Muscle layer of colon (tissue), 2 donors: ENCODE results near the gene ATP2B1.
"Not testable (repeated sequence)": the region's sequence is repeated elsewhere in the genome, so short reads cannot be mapped to it uniquely, and the experiment has no call there.

Experiments
- H3K27ac ChIP-seq: one replicate; pipeline ENCODE4 v1.7.0; 2013; ENCODE audit warnings: low read depth, mild to moderate bottlenecking, low read length, moderate library complexity
- H3K27me3 ChIP-seq, 2 donors: one replicate each; pipeline ENCODE4 v1.7.0; 2013; ENCODE audit warnings: low read length in 2 of 2, mild to moderate bottlenecking in 2 of 2; ENCODE audit not compliant: insufficient read depth in 2 of 2, control insufficient read depth in 1 of 2
- H3K36me3 ChIP-seq: one replicate; pipeline ENCODE4 v1.7.0; 2013; ENCODE audit warnings: mild to moderate bottlenecking, low read length; ENCODE audit not compliant: insufficient read depth
- H3K4me1 ChIP-seq: one replicate; pipeline ENCODE4 v1.7.0; 2013; ENCODE audit warnings: mild to moderate bottlenecking, low read length; ENCODE audit not compliant: insufficient read depth
- H3K4me3 ChIP-seq, 2 donors: one replicate each; pipeline ENCODE4 v1.7.0; 2013; ENCODE audit warnings: low read length in 2 of 2, low read depth in 1 of 2, mild to moderate bottlenecking in 1 of 2, moderate library complexity in 1 of 2
- H3K9ac ChIP-seq: one replicate; pipeline ENCODE4 v1.7.0; 2013; ENCODE audit warnings: low read length
- H3K9me3 ChIP-seq: one replicate; pipeline ENCODE4 v1.7.0; 2013; ENCODE audit warnings: mild to moderate bottlenecking, low read length
- donor health status: abdominal sarcoma.
- donor health status: Adenocarcinoma of cecum.

ATP2B1 gene

DNA sequence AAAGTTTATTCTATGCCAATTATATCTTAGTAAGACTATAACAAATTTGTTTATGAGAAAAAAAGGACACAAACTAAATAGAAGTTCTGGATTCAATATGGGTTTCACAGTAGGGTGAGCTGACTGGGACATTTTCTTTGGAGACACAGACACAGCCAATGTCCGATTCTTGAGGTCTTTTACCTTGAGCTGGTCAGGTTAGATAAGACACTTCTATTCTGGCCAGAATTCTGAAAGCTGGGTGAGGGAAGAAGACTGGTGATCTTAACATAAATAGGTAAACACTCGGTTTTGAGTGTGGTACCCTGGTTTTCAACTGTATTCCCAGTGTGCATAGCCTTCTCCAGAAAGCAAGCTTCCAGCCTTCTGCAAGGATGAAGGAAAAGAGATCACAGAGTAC lies 10.0 kb downstream of the ATP2B1 start:
- Histone ChIP-seq H3K36me3 (no peaks in the 10 kb centered on the region), H3K4me1 (peaks cover 18% of the 10 kb centered on the region), H3K27ac (no peak overlapping the region), H3K9me3 (no peaks in the 10 kb centered on the region), H3K4me3 (no peak overlapping the region), H3K27me3 (no peaks in the 10 kb centered on the region), H3K9ac (no peak overlapping the region)

DNA sequence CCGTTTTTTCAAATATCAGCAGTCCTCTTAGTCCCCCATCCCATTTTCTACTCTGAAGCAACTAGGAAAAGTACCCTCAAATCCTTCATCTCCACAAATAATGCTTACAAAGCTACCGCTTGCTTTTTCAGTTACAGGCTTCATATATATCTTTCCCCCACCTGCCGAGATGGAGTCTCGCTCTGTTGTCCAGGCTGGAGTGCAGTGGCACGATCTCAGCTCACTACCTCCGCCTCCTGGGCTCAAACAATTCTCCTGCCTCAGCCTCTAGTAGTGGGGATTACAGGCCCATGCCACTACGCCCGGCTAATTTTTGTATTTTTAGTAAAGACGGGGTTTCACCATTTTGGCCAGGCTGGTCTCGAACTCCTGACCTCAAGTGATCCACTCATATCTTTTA lies 10.9 kb downstream of the ATP2B1 start:
- not testable (repeated sequence) for H3K4me3 ChIP-seq, H3K27ac ChIP-seq, H3K27me3 ChIP-seq, H3K9ac ChIP-seq, H3K9me3 ChIP-seq, H3K36me3 ChIP-seq
- H3K4me1 ChIP-seq, result peaks cover 22% of the 10 kb centered on the region

DNA sequence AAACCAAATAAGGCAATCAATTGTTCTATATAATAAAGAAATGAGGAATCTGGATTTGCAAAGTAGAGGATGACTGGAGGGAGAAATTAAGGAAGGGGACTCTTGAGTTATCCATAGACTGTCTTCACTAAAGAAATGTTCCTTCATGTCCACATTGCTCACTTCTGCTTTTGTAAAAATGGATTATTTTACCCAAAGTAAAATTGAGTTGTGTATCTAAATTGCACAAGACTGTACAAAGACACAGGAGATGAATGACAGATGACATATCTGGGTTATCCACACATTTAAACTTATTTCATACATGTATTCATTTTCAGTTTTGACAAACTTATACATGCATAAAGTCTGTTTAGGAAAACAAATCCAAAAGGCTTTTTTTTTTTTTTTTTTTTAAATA lies 11.3 kb downstream of the ATP2B1 start:
- H3K9me3 ChIP-seq, result no peaks in the 10 kb centered on the region
- H3K27ac ChIP-seq, result no peak overlapping the region
- H3K4me3 ChIP-seq, result no peak overlapping the region
- peaks cover 22% of the 10 kb centered on the region for H3K4me1 ChIP-seq
- H3K36me3 ChIP-seq, result no peaks in the 10 kb centered on the region
- no peaks in the 10 kb centered on the region for H3K27me3 ChIP-seq
- H3K9ac ChIP-seq, result no peak overlapping the region

DNA sequence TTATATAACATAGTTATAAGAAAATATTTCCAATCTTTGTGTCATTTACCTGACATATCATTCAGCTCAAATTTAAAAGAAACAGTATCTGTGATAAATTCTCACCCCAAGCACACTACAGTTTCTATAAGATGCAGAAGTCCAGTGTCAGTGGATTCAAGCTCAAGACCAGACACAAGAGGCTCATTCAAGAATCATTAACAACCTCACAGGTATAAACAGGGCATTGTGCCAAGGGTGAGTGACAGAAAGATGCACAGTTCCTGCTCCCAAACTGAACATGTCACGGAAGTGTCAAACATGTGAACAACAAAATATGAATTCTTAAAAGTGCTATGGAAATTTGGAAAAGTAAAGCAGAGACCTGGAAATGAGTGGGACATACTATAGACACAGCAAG lies 12.8 kb downstream of the ATP2B1 start:
- H3K9me3 ChIP-seq, result no peaks in the 10 kb centered on the region
- H3K4me3 ChIP-seq, result no peak overlapping the region
- H3K36me3 ChIP-seq, result no peaks in the 10 kb centered on the region
- H3K27ac ChIP-seq, result no peak overlapping the region
- no peak overlapping the region for H3K9ac ChIP-seq
- peaks cover 28% of the 10 kb centered on the region for H3K4me1 ChIP-seq
- H3K27me3 ChIP-seq, result no peaks in the 10 kb centered on the region

DNA sequence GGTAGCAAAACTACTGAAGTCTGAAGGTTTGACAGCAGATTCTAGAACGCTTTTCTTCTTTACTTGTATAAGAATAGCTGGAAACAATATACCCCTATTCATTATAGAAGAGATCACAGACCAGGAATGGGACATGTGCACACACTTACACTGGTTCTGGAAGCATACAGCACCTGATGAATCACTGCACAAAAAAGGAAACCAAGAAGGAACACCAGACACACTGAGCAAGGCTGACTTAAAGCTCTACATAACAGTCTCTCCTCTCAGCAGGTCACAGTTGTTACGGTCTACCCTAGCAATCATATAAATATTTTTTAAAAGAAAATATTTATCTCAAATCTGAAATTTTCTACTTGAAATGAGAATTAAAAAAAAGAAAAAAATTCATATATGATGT lies 13.5 kb downstream of the ATP2B1 start:
- H3K4me3 ChIP-seq, result no peak overlapping the region
- H3K36me3 ChIP-seq, result no peaks in the 10 kb centered on the region
- peaks cover 28% of the 10 kb centered on the region for H3K4me1 ChIP-seq
- no peak overlapping the region for H3K9ac ChIP-seq
- no peaks in the 10 kb centered on the region for H3K27me3 ChIP-seq
- H3K27ac ChIP-seq, result no peak overlapping the region
- H3K9me3 ChIP-seq, result no peaks in the 10 kb centered on the region

DNA sequence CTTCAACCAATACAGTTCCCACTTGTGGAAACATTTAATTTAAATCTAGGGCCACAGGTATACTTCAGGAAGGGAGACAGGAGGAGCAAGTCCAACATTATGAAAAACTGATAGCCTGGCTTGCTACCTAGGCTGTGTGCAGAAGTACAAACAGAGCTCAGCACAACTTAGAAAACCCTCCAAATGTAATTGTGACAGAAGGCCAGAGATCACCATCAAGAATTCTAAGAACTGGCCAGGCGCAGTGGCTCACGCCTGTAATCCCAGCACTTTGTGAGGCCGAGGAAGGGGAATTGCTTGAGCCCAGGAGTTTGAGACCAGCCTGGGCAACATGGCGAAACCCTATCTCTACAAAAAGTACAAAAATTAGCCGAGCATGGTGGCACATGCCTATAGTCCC lies 14.1 kb downstream of the ATP2B1 start:
- no peak overlapping the region for H3K27ac ChIP-seq

DNA sequence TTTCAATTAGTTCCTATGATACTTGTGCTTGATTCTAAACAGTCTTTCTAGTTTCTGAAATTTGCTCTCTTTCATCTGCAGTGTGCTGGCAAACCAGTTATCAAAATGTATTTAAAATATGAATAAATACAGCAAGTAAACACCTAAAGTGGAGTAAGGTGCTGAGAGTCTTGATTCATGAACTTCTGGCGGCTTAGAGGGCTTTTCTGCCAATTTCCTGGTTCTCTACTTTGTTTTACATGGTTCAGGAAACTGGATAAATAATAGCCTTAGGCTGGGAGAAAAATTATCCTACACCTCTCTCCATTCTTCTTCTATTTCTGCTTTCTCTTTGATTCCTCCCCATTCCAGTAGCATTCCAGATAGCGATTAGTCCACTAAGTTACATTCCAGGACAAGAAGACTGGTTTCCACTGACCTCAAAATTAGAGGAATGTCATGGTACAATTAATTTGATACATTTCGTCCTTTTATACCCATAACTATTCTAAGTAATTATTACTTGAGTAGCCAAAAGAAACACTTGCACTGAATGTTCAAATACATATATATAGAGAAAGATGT lies 14.9 kb downstream of the ATP2B1 start:
- H3K9ac ChIP-seq, result no peak overlapping the region
- H3K27me3 ChIP-seq, result no peaks in the 10 kb centered on the region
- no peaks in the 10 kb centered on the region for H3K36me3 ChIP-seq
- H3K4me1 ChIP-seq, result peaks cover 28% of the 10 kb centered on the region
- no peak overlapping the region for H3K4me3 ChIP-seq
- H3K27ac ChIP-seq, result no peak overlapping the region
- H3K9me3 ChIP-seq, result no peaks in the 10 kb centered on the region

More for the DNA sequence above, 14.1 kb downstream of the ATP2B1 start:
- Histone ChIP-seq H3K4me1 (peaks cover 28% of the 10 kb centered on the region), H3K27me3 (no peaks in the 10 kb centered on the region), H3K9me3 (no peaks in the 10 kb centered on the region), H3K36me3 (no peaks in the 10 kb centered on the region), H3K9ac (no peak overlapping the region), H3K4me3 (no peak overlapping the region)

DNA sequence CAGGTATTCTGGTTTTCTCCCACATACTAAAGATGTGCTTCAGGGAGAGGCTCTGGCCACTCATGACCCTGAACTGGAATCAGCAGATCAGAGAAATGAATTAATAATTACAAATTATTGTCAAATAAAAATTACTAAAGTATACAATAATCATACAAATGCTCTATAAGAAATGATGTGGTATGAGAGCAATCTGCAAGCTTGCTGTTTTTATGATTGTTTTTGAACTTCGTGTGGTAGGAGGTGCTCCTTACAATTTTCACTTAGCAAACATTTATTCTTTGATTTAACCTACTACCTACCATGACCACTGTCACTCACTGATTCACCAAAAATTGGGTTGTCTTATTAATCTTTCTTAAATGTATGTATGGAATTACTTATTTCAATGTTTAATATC lies 16.2 kb downstream of the ATP2B1 start:
- peaks cover 38% of the 10 kb centered on the region for H3K4me1 ChIP-seq
- H3K4me3 ChIP-seq, result no peak overlapping the region
- H3K27ac ChIP-seq, result no peak overlapping the region
- H3K9ac ChIP-seq, result no peak overlapping the region
- no peaks in the 10 kb centered on the region for H3K9me3 ChIP-seq
- no peaks in the 10 kb centered on the region for H3K27me3 ChIP-seq
- no peaks in the 10 kb centered on the region for H3K36me3 ChIP-seq

DNA sequence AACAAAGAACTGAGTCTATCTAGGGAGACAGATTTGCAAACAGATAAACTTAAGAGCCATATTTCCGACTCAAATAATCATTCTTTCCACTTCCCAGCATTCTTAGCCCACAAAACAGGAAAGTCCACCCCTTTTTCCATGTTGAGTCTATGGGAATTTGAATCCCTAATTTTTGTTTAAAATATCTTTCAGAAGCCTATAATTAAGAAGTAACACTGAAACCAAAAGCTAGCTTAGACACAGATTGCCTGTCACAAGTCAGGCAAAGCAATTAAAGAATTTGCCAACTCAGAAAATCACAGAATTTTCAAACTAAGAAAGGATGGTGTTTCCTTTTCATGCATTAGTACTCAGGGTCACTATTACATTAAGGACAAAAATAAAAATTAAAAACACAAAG lies 17.0 kb downstream of the ATP2B1 start:
- H3K9me3 ChIP-seq, result no peaks in the 10 kb centered on the region
- peaks cover 35% of the 10 kb centered on the region for H3K4me1 ChIP-seq
- H3K27me3 ChIP-seq, result no peaks in the 10 kb centered on the region
- no peak overlapping the region for H3K27ac ChIP-seq
- H3K9ac ChIP-seq, result no peak overlapping the region
- H3K4me3 ChIP-seq, result no peak overlapping the region
- H3K36me3 ChIP-seq, result no peaks in the 10 kb centered on the region

DNA sequence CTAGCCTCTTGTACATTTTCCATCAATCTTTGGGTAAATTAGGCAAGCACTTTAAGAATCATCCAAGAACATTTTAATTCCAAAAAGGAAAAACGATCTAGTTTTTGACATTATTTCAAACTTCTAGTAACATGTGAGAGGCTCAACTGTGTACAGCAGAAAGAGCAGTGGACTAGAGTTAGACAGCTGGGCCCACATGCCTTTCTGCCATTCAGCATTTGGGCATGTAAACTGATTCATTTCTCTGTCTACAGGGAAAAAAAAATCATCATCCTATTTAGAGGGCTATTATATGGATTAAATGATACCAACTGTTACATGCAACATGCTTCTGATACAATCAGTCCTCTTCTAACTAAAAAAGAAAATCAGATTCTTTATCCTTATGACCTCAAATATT lies 17.7 kb downstream of the ATP2B1 start:
- no peak overlapping the region for H3K9ac ChIP-seq
- H3K9me3 ChIP-seq, result no peaks in the 10 kb centered on the region
- no peaks in the 10 kb centered on the region for H3K27me3 ChIP-seq
- H3K27ac ChIP-seq, result no peak overlapping the region
- no peaks in the 10 kb centered on the region for H3K36me3 ChIP-seq
- no peak overlapping the region for H3K4me3 ChIP-seq
- peaks cover 41% of the 10 kb centered on the region for H3K4me1 ChIP-seq

DNA sequence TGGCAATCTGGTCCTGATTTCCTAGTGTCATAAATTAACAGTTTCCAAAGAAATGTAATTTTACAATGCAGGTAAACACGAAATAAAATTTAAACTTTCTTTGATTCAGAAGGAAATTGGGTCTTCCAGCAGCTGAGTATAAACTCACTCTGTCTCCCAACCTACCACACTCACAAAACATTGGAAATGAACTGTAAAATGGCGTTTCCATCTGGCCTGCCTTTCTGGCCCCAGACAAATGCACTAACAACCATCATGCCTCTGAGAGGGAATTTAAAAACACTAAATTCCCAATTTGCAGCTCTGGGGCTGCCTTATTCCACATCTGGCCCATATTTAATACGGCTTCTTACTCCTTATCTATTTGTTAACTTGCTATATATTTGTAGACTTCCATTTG lies 19.3 kb downstream of the ATP2B1 start:
- H3K4me1 ChIP-seq, result peaks cover 43% of the 10 kb centered on the region
- no peak overlapping the region for H3K4me3 ChIP-seq
- no peaks in the 10 kb centered on the region for H3K27me3 ChIP-seq
- no peaks in the 10 kb centered on the region for H3K9me3 ChIP-seq
- no peak overlapping the region for H3K27ac ChIP-seq
- H3K36me3 ChIP-seq, result no peaks in the 10 kb centered on the region
- H3K9ac ChIP-seq, result no peak overlapping the region

DNA sequence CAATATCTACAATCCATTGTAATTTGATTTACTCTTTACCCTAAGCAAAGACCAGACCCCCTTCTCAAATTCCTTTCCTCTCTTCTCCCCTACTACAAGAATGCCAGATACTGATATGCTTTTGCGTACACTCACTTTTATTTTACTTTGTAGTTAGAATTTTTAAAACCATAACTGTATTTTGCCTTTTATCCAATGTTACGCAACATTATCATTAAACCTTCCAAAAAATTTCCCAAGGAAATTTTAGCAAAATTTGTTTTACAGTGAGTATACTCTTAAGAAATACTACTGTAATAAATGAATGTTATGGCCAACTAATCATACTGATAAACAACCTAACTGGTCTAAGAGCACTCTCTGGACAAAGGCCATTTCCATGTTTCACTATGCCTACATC lies 22.3 kb downstream of the ATP2B1 start:
- H3K9me3 ChIP-seq, result no peaks in the 10 kb centered on the region
- H3K9ac ChIP-seq, result no peak overlapping the region
- peaks cover 24% of the 10 kb centered on the region for H3K4me1 ChIP-seq
- H3K27me3 ChIP-seq, result no peaks in the 10 kb centered on the region
- no peaks in the 10 kb centered on the region for H3K36me3 ChIP-seq
- no peak overlapping the region for H3K27ac ChIP-seq
- no peak overlapping the region for H3K4me3 ChIP-seq
